Endodermal cell (in vitro differentiated cells): ENCODE measurements around the gene MRTFA. TPM values are rescaled to one million over a fixed set of nuclear protein-coding genes. Genes with fewer than 3 reads are reported as not detected.

ENCODE experiments used
- DNase-seq: peaks from one replicate; pipeline ENCODE4 v3.0.0-alpha.2; 2017
- H3K27ac ChIP-seq: 2 replicates; pipeline ENCODE4 v1.5.1; 2013; ENCODE audit warnings: mild to moderate bottlenecking, low read depth, low read length, moderate library complexity
- H3K27me3 ChIP-seq: 2 replicates; pipeline ENCODE4 v1.6.1; 2013; ENCODE audit warnings: mild to moderate bottlenecking, low read length, moderate library complexity; ENCODE audit not compliant: insufficient read depth, control insufficient read depth, poor library complexity, severe bottlenecking
- H3K36me3 ChIP-seq: 2 replicates; pipeline ENCODE4 v1.7.0; 2013; ENCODE audit warnings: mild to moderate bottlenecking, low read length, moderate library complexity; ENCODE audit not compliant: control insufficient read depth, insufficient read depth
- H3K4me1 ChIP-seq: one replicate; pipeline ENCODE4 v1.7.0; 2013; ENCODE audit warnings: low read length; ENCODE audit not compliant: control insufficient read depth, insufficient read depth
- H3K4me3 ChIP-seq: 2 replicates; pipeline ENCODE4 v1.5.1; 2013; ENCODE audit warnings: mild to moderate bottlenecking, low read length, moderate library complexity
- H3K9ac ChIP-seq: 2 replicates; pipeline ENCODE4 v1.6.1; 2013; ENCODE audit warnings: mild to moderate bottlenecking, low read length, moderate library complexity; ENCODE audit not compliant: poor library complexity, severe bottlenecking; ENCODE audit errors: extremely low read depth
- H3K9me3 ChIP-seq: 2 replicates; pipeline ENCODE4 v1.6.1; 2013; ENCODE audit warnings: mild to moderate bottlenecking, low read length, moderate library complexity; ENCODE audit not compliant: control insufficient read depth
- H3K27ac Mint-ChIP-seq: 2 replicates; pipeline ENCODE4 v1.8.0; 2020; ENCODE audit warnings: mixed read lengths
- H3K27me3 Mint-ChIP-seq: 2 replicates; pipeline ENCODE4 v1.8.0; 2021; ENCODE audit warnings: mild to moderate bottlenecking, mixed read lengths; ENCODE audit not compliant: insufficient read depth
- H3K36me3 Mint-ChIP-seq: 2 replicates; pipeline ENCODE4 v1.8.0; 2020; ENCODE audit warnings: low read depth, mixed read lengths
- H3K4me1 Mint-ChIP-seq: 2 replicates; pipeline ENCODE4 v1.8.0; 2020; ENCODE audit warnings: mixed read lengths
- H3K4me3 Mint-ChIP-seq: 2 replicates; pipeline ENCODE4 v1.8.0; 2020; ENCODE audit warnings: mild to moderate bottlenecking, moderate library complexity, mixed read lengths
- H3K9me3 Mint-ChIP-seq: 2 replicates; pipeline ENCODE4 v1.8.0; 2020; ENCODE audit warnings: mild to moderate bottlenecking, mixed read lengths
- WGBS, 2 experiments: methylation state at CpG; one replicate each; pipeline versions ENCODE4 v1.1.5 to v1.1.7; 2013; ENCODE audit warnings: missing lambda C conversion rate in 2 of 2, mixed read lengths in 1 of 2; ENCODE audit not compliant: insufficient coverage in 1 of 2, insufficient read length in 1 of 2; 5-methylcytosine and 5-hydroxymethylcytosine counted together
- total RNA-seq, 2 donors: library from RNA; stranded (reverse); fragmentation: NEBNext Ultra II Directional in 1 of 2; extraction: Animal tissue kit (Norgen Biotek cat#: 25700) in 1 of 2; gene quantifications; 2 replicates in 1 of 2; 3 replicates in 1 of 2; pipeline ENCODE4 v1.2.1, GENCODE V29; 2021
- TF ChIP-seq, protein P1 (sequence below): fragments of 200-600 bp; sonication (generic); conservative IDR thresholded peaks from 2 replicates; pipeline ENCODE4 v1.5.0; 2021; ENCODE audit warnings: antibody characterized with exemption, mild to moderate bottlenecking

The MRTFA gene
- total RNA-seq, 2 donors from 2014 or later = 43.3 to 44.7 TPM

DNA sequence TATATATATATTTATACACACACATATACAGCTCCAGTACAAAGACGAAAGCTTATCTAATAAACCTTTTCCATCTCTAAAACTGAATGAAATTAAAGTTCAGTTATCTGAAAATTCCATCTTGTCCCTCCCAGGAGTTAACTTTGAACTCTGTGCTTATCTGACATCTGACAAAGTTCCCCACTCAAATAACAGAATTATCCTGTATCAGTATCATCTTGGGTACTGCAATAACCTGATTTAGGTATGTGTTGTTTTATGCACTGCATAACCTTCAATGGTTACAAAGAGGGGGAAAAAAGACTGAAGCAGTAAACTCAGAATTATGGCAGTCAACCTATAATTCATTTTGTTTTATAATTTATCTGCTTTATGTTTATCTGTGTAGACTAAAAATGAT, 169.5 kb downstream of the MRTFA start:
- peaks cover 4% of the 10 kb centered on the region for H3K36me3 ChIP-seq
- H3K9ac ChIP-seq = no peak overlapping the region
- Mint-ChIP-seq H3K9me3 (no peaks in the 10 kb centered on the region), H3K27ac (no peak overlapping the region), H3K4me1 (peaks cover 5% of the 10 kb centered on the region), H3K27me3 (no peaks in the 10 kb centered on the region), H3K36me3 (peaks cover 6% of the 10 kb centered on the region), H3K4me3 (no peak overlapping the region)
- H3K4me3 ChIP-seq = no peak overlapping the region
- H3K4me1 ChIP-seq = peaks cover 3% of the 10 kb centered on the region
- WGBS, 2 experiments = 87 to 100% methylated on average over 1 of the region's 1 CpG
- no peak for DNase-seq
- no peak overlapping the region for H3K27ac ChIP-seq
- no peaks in the 10 kb centered on the region for H3K9me3 ChIP-seq
- TF ChIP-seq, protein P1, sequence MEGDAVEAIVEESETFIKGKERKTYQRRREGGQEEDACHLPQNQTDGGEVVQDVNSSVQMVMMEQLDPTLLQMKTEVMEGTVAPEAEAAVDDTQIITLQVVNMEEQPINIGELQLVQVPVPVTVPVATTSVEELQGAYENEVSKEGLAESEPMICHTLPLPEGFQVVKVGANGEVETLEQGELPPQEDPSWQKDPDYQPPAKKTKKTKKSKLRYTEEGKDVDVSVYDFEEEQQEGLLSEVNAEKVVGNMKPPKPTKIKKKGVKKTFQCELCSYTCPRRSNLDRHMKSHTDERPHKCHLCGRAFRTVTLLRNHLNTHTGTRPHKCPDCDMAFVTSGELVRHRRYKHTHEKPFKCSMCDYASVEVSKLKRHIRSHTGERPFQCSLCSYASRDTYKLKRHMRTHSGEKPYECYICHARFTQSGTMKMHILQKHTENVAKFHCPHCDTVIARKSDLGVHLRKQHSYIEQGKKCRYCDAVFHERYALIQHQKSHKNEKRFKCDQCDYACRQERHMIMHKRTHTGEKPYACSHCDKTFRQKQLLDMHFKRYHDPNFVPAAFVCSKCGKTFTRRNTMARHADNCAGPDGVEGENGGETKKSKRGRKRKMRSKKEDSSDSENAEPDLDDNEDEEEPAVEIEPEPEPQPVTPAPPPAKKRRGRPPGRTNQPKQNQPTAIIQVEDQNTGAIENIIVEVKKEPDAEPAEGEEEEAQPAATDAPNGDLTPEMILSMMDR = no peak
- no peaks in the 10 kb centered on the region for H3K27me3 ChIP-seq

DNA sequence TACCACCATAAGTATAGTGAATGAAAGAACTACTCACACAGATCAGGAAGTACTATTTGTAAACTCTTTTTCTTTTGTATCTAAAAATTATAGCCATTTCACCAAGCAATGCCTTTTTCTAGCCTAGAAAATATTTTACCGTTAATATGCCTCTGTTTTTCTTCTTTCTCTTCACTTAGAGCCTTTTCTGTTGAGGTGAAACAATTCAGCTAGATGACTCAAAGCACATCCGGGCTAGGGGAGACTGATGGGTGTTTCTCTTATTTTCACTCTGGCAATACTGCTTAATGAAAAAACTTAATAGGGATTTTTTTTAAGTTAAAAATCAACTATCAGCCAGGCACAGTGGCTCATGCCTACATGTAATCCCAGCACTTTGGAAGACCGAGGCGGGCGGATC, 172.8 kb downstream of the MRTFA start:
- H3K27me3 ChIP-seq = no peaks in the 10 kb centered on the region
- Mint-ChIP-seq H3K36me3 (peaks cover 14% of the 10 kb centered on the region), H3K9me3 (no peaks in the 10 kb centered on the region), H3K4me3 (no peak overlapping the region), H3K27ac (no peak overlapping the region), H3K27me3 (no peaks in the 10 kb centered on the region), H3K4me1 (peaks cover 4% of the 10 kb centered on the region)
- H3K27ac ChIP-seq = no peak overlapping the region
- peaks cover 12% of the 10 kb centered on the region for H3K36me3 ChIP-seq
- WGBS, 2 experiments = 98 to 100% methylated on average over 1 to 5 of the region's 5 CpGs
- no peak overlapping the region for H3K9ac ChIP-seq
- no peaks in the 10 kb centered on the region for H3K9me3 ChIP-seq
- no peak for DNase-seq
- no peak overlapping the region for H3K4me3 ChIP-seq
- H3K4me1 ChIP-seq = peaks cover 3% of the 10 kb centered on the region
- TF ChIP-seq, protein P1 = no peak

DNA sequence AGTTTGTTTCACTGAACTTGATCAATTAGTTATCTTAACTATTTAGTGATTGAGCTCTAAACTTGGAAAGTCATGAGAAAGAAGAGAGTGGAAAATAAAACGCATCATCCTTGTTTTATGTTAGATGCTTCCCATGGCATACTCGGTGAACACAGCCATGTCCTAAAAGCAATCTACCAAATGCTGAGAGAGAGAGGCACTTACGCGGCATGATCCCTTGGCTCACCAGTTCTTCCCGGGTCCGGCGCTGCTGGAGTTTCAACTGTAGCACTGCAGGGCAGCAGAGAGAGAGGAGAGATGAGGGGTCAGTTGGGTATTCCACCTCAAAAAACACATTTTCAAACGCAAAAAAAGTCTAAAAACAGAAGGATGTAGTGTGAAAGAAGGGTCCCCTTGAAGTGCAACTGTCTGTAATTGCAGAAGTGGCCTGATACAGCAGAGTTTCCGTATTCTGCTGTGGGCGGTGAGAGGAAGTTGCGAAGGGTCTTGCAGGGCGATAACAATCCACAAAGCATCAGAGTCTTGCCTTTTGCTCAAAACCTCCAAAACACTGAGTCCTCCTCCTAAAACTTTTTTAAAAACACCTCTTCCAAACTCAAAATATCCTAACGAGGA, 173.4 kb downstream of the MRTFA start:
- no peaks in the 10 kb centered on the region for H3K9me3 ChIP-seq
- H3K4me1 ChIP-seq = peaks cover 3% of the 10 kb centered on the region
- no peaks in the 10 kb centered on the region for H3K9me3 Mint-ChIP-seq
- H3K4me1 Mint-ChIP-seq = peaks cover 4% of the 10 kb centered on the region
- no peaks in the 10 kb centered on the region for H3K27me3 Mint-ChIP-seq
- H3K27ac ChIP-seq = peak overlapping the region; percentile 1
- no peak for DNase-seq
- no peak overlapping the region for H3K27ac Mint-ChIP-seq
- no peaks in the 10 kb centered on the region for H3K27me3 ChIP-seq
- peaks cover 14% of the 10 kb centered on the region for H3K36me3 Mint-ChIP-seq
- H3K9ac ChIP-seq = no peak overlapping the region
- TF ChIP-seq, protein P1 = no peak
- no peak overlapping the region for H3K4me3 ChIP-seq
- H3K4me3 Mint-ChIP-seq = no peak overlapping the region
- 91 to 92% methylated on average over 8 to 13 of the region's 13 CpGs for WGBS, 2 experiments
- peaks cover 12% of the 10 kb centered on the region for H3K36me3 ChIP-seq
